Sigmoid colon (tissue), 7 donors: ENCODE data around the gene PECR. TPM values are rescaled to one million over a fixed set of nuclear protein-coding genes. Genes with fewer than 3 reads are reported as not detected.

Experiments used
- DNase-seq: peaks from one replicate; pipeline ENCODE4 v3.0.0-alpha.2; 2019
- H3K27ac ChIP-seq, 4 donors: fragments of 200-600 bp; sonication (generic); one replicate each; pipeline ENCODE4 v1.5.1; 2016 to 2019; ENCODE audit warnings: mild to moderate bottlenecking in 1 of 4
- H3K27me3 ChIP-seq, 3 donors: fragments of 200-600 bp; sonication (generic); one replicate each; pipeline ENCODE4 v1.5.1; 2019; ENCODE audit warnings: mild to moderate bottlenecking in 1 of 3
- H3K36me3 ChIP-seq, 4 donors: fragments of 200-600 bp; sonication (generic); one replicate each; pipeline ENCODE4 v1.5.1; 2016 to 2019
- H3K4me1 ChIP-seq, 4 donors: fragments of 200-600 bp; sonication (generic); one replicate each; pipeline ENCODE4 v1.5.1; 2017 to 2019
- H3K4me3 ChIP-seq, 4 donors: fragments of 200-600 bp; sonication (generic); one replicate each; pipeline ENCODE4 v1.5.1; 2017 to 2019; ENCODE audit warnings: mild to moderate bottlenecking in 2 of 4, moderate library complexity in 1 of 4
- H3K9me3 ChIP-seq, 4 donors: fragments of 200-600 bp in 3 of 4; sonication (generic) in 3 of 4; one replicate each; pipeline versions ENCODE4 v1.5.1 to v1.6.1; 2013 to 2019
- CTCF ChIP-seq, 4 experiments: fragments of 450-650 bp in 3 of 4; fragments of 200-600 bp in 1 of 4; IDR thresholded peaks; one replicate each; pipeline ENCODE4 v1.5.1; 2016 to 2019; ENCODE audit warnings: antibody characterized with exemption in 4 of 4, mild to moderate bottlenecking in 3 of 4, moderate library complexity in 2 of 4
- EP300 ChIP-seq, 4 donors: sonication (generic); formaldehyde crosslinking; IDR thresholded peaks; one replicate each; pipeline ENCODE4 v1.6.1; 2017; ENCODE audit warnings: antibody characterized with exemption in 4 of 4
- POLR2A ChIP-seq, 2 donors: fragments of 450-650 bp; IDR thresholded peaks; one replicate each; pipeline ENCODE4 v1.6.1; 2016; ENCODE audit warnings: antibody characterized with exemption in 2 of 2, mild to moderate bottlenecking in 2 of 2, moderate library complexity in 2 of 2
- POLR2AphosphoS5 ChIP-seq, 4 donors: sonication (generic); formaldehyde crosslinking; IDR thresholded peaks; one replicate each; pipeline ENCODE4 v1.6.1; 2017; ENCODE audit warnings: antibody characterized with exemption in 4 of 4
- WGBS, 2 donors: extraction: QIAGEN DNeasy Blood & Tissue Kit; methylation state at CpG; one replicate each; pipeline ENCODE4 v1.1.7; 2013; 5-methylcytosine and 5-hydroxymethylcytosine counted together
- intact Hi-C: fragments of 100-400 bp; cut with DNase I; formaldehyde crosslinking; loops from one replicate; pipeline ENCODE4 v1.15.1; 2023
- polyA plus RNA-seq, 3 donors: library from polyadenylated mRNA; stranded (reverse); fragments of 200-250 nt; gene quantifications; one replicate each; pipeline ENCODE4 v1.2.3, GENCODE V29; 2013
- total RNA-seq, 4 donors: library from RNA; depleted of rRNA; stranded (reverse); fragments of >200 nt; gene quantifications; one replicate each; pipeline ENCODE4 v1.1.0, GENCODE V29; 2016
- donor health status: healthy with polysubstance abuse.
- donor health status: Bipolar disorder and iron deficiency.
- donor health status: healthy.

PECR gene
- 10 to 100 TPM in 2 of 4 donors, 1 to 10 TPM in 2; 5.0 to 13.9 (median 10.3) TPM for total RNA-seq
- polyA plus RNA-seq, result 10 to 100 TPM; 15.6 to 25.9 (median 16.8) TPM

GRCh38 chr2:216081487-216082116 is at the start of gene PECR, which contains the start of gene TMEM169:
Gene PECR (minus strand): TSS chr2:216081809. CDS start chr2:216081741, 68 bp downstream.
Gene TMEM169 (plus strand): TSS chr2:216081919. CDS start chr2:216095964, 14,045 bp downstream.
- peak; percentile 90 for DNase-seq
- 1% methylated on average over 44 of the region's 44 CpGs for WGBS, 2 donors
- no peaks in the 10 kb centered on the region for H3K9me3 ChIP-seq
- no peaks in the 10 kb centered on the region for H3K27me3 ChIP-seq
- peak within 1 kb of the TSS; percentile 31 to 57 (median 54) for H3K27ac ChIP-seq
- TF ChIP-seq POLR2AphosphoS5 (IDR thresholded peaks at IDR 0.05) (peak in 3 of 4 donors; percentile 39 to 43 (median 41)), EP300 (IDR thresholded peaks at IDR 0.05) (no peak)
- H3K4me1 ChIP-seq, result peaks cover 0 to 19% (median 14%) of the 10 kb centered on the region in 4 donors
- peak within 1 kb of the TSS; percentile 63 to 66 (median 64) for H3K4me3 ChIP-seq
- intact Hi-C loops, result loop anchor here (1.0 kb wide), 1 partner anchor 28 kb away; the partner anchor contains the start of gene XRCC5
- H3K36me3 ChIP-seq, result no peaks in the 10 kb centered on the region

GRCh38 chr2:216130346-216130971 is 48.9 kb upstream of the PECR start:
- no peak for DNase-seq
- no peaks in the 10 kb centered on the region for H3K4me1 ChIP-seq
- no peak for TF ChIP-seq POLR2A (IDR thresholded peaks at IDR 0.05)
- no peak for TF ChIP-seq CTCF (IDR thresholded peaks at IDR 0.05)
- no peak for TF ChIP-seq POLR2AphosphoS5 (IDR thresholded peaks at IDR 0.05)
- TF ChIP-seq EP300 (IDR thresholded peaks at IDR 0.05), result no peak
- H3K4me3 ChIP-seq, result no peak overlapping the region
- H3K9me3 ChIP-seq, result no peaks in the 10 kb centered on the region
- H3K27ac ChIP-seq, result no peak overlapping the region
- no peaks in the 10 kb centered on the region for H3K27me3 ChIP-seq
- WGBS, 2 donors, result 75 to 87% methylated on average over 6 of the region's 6 CpGs
- peaks cover 40 to 98% (median 55%) of the 10 kb centered on the region in 4 donors for H3K36me3 ChIP-seq
- intact Hi-C loops, result no loop called here

- TF ChIP-seq EP300 (IDR thresholded peaks at IDR 0.05), result no peak
- no peak for TF ChIP-seq POLR2A (IDR thresholded peaks at IDR 0.05)
- 95 to 96% methylated on average over 5 of the region's 5 CpGs for WGBS, 2 donors
- H3K36me3 ChIP-seq, result peaks cover 40 to 98% (median 60%) of the 10 kb centered on the region in 4 donors
Observed at GRCh38 chr2:216126943-216127342, 45.3 kb upstream of the PECR start.

GRCh38 chr2:216121255-216121654 is 39.6 kb upstream of the PECR start:
- intact Hi-C loops, result no loop called here
- WGBS, 2 donors, result 81 to 91% methylated on average over 3 of the region's 3 CpGs
- TF ChIP-seq POLR2AphosphoS5 (IDR thresholded peaks at IDR 0.05), result no peak
- TF ChIP-seq POLR2A (IDR thresholded peaks at IDR 0.05), result no peak
- TF ChIP-seq EP300 (IDR thresholded peaks at IDR 0.05), result no peak
- H3K27me3 ChIP-seq, result no peaks in the 10 kb centered on the region
- DNase-seq, result no peak
- H3K4me3 ChIP-seq, result no peak overlapping the region
- no peak overlapping the region for H3K27ac ChIP-seq
- peaks cover 0 to 18% (median 0%) of the 10 kb centered on the region in 4 donors for H3K4me1 ChIP-seq
- H3K9me3 ChIP-seq, result no peaks in the 10 kb centered on the region
- H3K36me3 ChIP-seq, result peaks cover 27 to 100% (median 49%) of the 10 kb centered on the region in 4 donors

More at GRCh38 chr2:216126943-216127342, 45.3 kb upstream of the PECR start:
- intact Hi-C loops, result no loop called here
- Histone ChIP-seq H3K4me3 (no peak overlapping the region), H3K4me1 (no peaks in the 10 kb centered on the region), H3K27ac (no peak overlapping the region), H3K9me3 (no peaks in the 10 kb centered on the region), H3K27me3 (no peaks in the 10 kb centered on the region)
- DNase-seq, result no peak

GRCh38 chr2:216119986-216120385 is 38.4 kb upstream of the PECR start:
- no peak for DNase-seq
- intact Hi-C loops, result no loop called here
- Histone ChIP-seq H3K36me3 (peaks cover 23 to 89% (median 37%) of the 10 kb centered on the region in 4 donors), H3K27me3 (no peaks in the 10 kb centered on the region), H3K9me3 (no peaks in the 10 kb centered on the region), H3K27ac (no peak overlapping the region), H3K4me3 (no peak overlapping the region), H3K4me1 (peaks cover 0 to 29% (median 6%) of the 10 kb centered on the region in 4 donors)
- 62 to 89% methylated on average over 3 of the region's 3 CpGs for WGBS, 2 donors
- TF ChIP-seq POLR2AphosphoS5 (IDR thresholded peaks at IDR 0.05) (no peak), POLR2A (IDR thresholded peaks at IDR 0.05) (no peak), EP300 (IDR thresholded peaks at IDR 0.05) (no peak), CTCF (IDR thresholded peaks at IDR 0.05) (no peak)

- Histone ChIP-seq H3K36me3 (peaks cover 22 to 84% (median 30%) of the 10 kb centered on the region in 4 donors), H3K9me3 (no peaks in the 10 kb centered on the region), H3K27ac (no peak overlapping the region), H3K27me3 (no peaks in the 10 kb centered on the region), H3K4me3 (no peak overlapping the region), H3K4me1 (peaks cover 0 to 33% (median 10%) of the 10 kb centered on the region in 4 donors)
- intact Hi-C loops, result no loop called here
- TF ChIP-seq CTCF (IDR thresholded peaks at IDR 0.05) (no peak), EP300 (IDR thresholded peaks at IDR 0.05) (no peak), POLR2AphosphoS5 (IDR thresholded peaks at IDR 0.05) (no peak), POLR2A (IDR thresholded peaks at IDR 0.05) (no peak)
- 79 to 91% methylated on average over 2 of the region's 2 CpGs for WGBS, 2 donors
- no peak for DNase-seq
Observed at GRCh38 chr2:216119146-216119545, 37.5 kb upstream of the PECR start.
